HepG2 (cell line): ENCODE results near the gene CADM2. TPM values are rescaled to one million over a fixed set of nuclear protein-coding genes. Genes with fewer than 3 reads are reported as not detected.

ENCODE experiments used
- ATAC-seq: fragments of 200-7000 bp; cut with Tn5 transposase; 3 replicates; pipeline ENCODE4 v1.9.1; 2020; ENCODE audit warnings: mild to moderate bottlenecking, moderate library complexity
- BruUV-seq: library from RNA; stranded (reverse); fragments of 400-500 nt; replicated peaks from 2 replicates; lab custom pipeline; 2021; lab: Mats Ljungman, UMichigan
- CTCF ChIA-PET: fragments of 300-600 bp; formaldehyde crosslinking; extraction: SDS; loops from one replicate; lab custom pipeline; 2021; ENCODE audit warnings: low total read pairs, inconsistent platforms, low intra/inter-chr PET ratio; lab: Yijun Ruan, JAX
- POLR2A ChIA-PET: fragments of 350-600 bp; sonication (Branson Sonifier 250); formaldehyde crosslinking; loops from one replicate; lab custom pipeline; 2020; ENCODE audit warnings: antibody characterized with exemption, inconsistent platforms; lab: Yijun Ruan, JAX
- DNase-seq: peaks from one replicate; pipeline ENCODE4 v3.0.0-alpha.2; 2015; ENCODE audit warnings: low spot score
- FAIRE-seq: peaks from 3 replicates; lab custom pipeline; 2011; peaks lifted over from hg19 to GRCh38; lab: Jason Lieb, UNC
- H2AFZ ChIP-seq: one replicate; pipeline ENCODE4 v1.6.1; 2011; ENCODE audit warnings: low read length, inconsistent platforms
- H3K27ac ChIP-seq: fragments of 300-600 bp; 3 replicates; pipeline ENCODE4 v1.8.0; 2011; ENCODE audit warnings: mixed run types, mild to moderate bottlenecking, mixed read lengths, low read length, inconsistent platforms; ENCODE audit not compliant: insufficient read depth; ENCODE audit errors: extremely low read length
- H3K27me3 ChIP-seq, 2 experiments: fragments of 200-600 bp in 1 of 2; 2 replicates in 1 of 2; 3 replicates in 1 of 2; pipeline versions ENCODE4 v1.6.0 to v1.8.0; 2011; ENCODE audit warnings: low read length in 2 of 2, mild to moderate bottlenecking in 2 of 2, moderate library complexity in 2 of 2, inconsistent platforms in 1 of 2; ENCODE audit not compliant: insufficient read depth in 2 of 2, control insufficient read depth in 1 of 2
- H3K36me3 ChIP-seq, 2 experiments: fragments of 200-600 bp in 1 of 2; replicated peaks in 1 of 2; 2 replicates in 1 of 2; 3 replicates in 1 of 2; pipeline versions ENCODE4 v1.5.1 to v1.8.0; 2011; ENCODE audit warnings: low read length in 2 of 2, inconsistent platforms in 1 of 2; ENCODE audit not compliant: insufficient read depth in 2 of 2, control insufficient read depth in 1 of 2
- H3K4me1 ChIP-seq: 2 replicates; pipeline ENCODE4 v1.5.1; 2012; ENCODE audit warnings: low read length, inconsistent platforms; ENCODE audit not compliant: insufficient read depth
- H3K4me2 ChIP-seq: 2 replicates; pipeline ENCODE4 v1.6.0; 2011; ENCODE audit warnings: low read depth, low read length, inconsistent platforms
- H3K4me3 ChIP-seq, 3 experiments: fragments of 200-600 bp in 1 of 3; sonication (generic), shearing (Covaris generic) in 1 of 3; replicated peaks in 1 of 3; 2 replicates each; pipeline ENCODE4 v1.5.1; 2011 to 2016; ENCODE audit warnings: low read length in 3 of 3, inconsistent platforms in 2 of 3, low read depth in 2 of 3, mild to moderate bottlenecking in 2 of 3, control low read depth in 1 of 3, mixed read lengths in 1 of 3; ENCODE audit not compliant: insufficient read depth in 1 of 3
- H3K79me2 ChIP-seq: one replicate; pipeline ENCODE4 v1.6.1; 2011; ENCODE audit warnings: low read length, inconsistent platforms; ENCODE audit not compliant: insufficient read depth
- H3K9ac ChIP-seq: 2 replicates; pipeline ENCODE4 v1.6.0; 2011; ENCODE audit warnings: mild to moderate bottlenecking, low read depth, low read length, inconsistent platforms; ENCODE audit not compliant: insufficient read depth
- H3K9me3 ChIP-seq: 2 replicates; pipeline ENCODE4 v1.5.1; 2012; ENCODE audit warnings: mild to moderate bottlenecking, low read length
- H4K20me1 ChIP-seq: 2 replicates; pipeline ENCODE4 v1.6.0; 2011; ENCODE audit warnings: inconsistent platforms, mild to moderate bottlenecking, low read length, moderate library complexity; ENCODE audit not compliant: insufficient read depth
- ARNT ChIP-seq: fragments of 450-650 bp; IDR thresholded peaks from 2 replicates; pipeline ENCODE4 v1.6.1; 2017
- CBX2 ChIP-seq, 2 experiments: fragments of 200-600 bp in 1 of 2; sonication (generic); formaldehyde crosslinking in 1 of 2; IDR thresholded peaks; 2 replicates each; pipeline versions ENCODE4 v1.7.0 to v1.8.1; 2018 to 2022; ENCODE audit warnings: low read depth in 2 of 2, low read length in 1 of 2, mild to moderate bottlenecking in 1 of 2, missing genetic modification reagents in 1 of 2
- DNMT3B ChIP-seq: conservative IDR thresholded peaks from 2 replicates; pipeline ENCODE4 v1.6.1; 2016; ENCODE audit warnings: missing biosample characterization, control low read depth
- GMEB1 ChIP-seq: sonication (generic); formaldehyde crosslinking; IDR thresholded peaks from 2 replicates; pipeline ENCODE4 v1.5.1; 2020; ENCODE audit warnings: missing genetic modification reagents, mild to moderate bottlenecking, borderline replicate concordance
- GTF2F1 ChIP-seq: fragments of 150-350 bp; IDR thresholded peaks from 2 replicates; pipeline ENCODE4 v1.6.1; 2014; ENCODE audit warnings: low read length
- NR2C2 ChIP-seq: sonication (generic); formaldehyde crosslinking; IDR thresholded peaks from 2 replicates; pipeline ENCODE4 v1.4.0; 2020; ENCODE audit warnings: missing genetic modification reagents, mild to moderate bottlenecking, moderate library complexity, borderline replicate concordance
- NR2F1 ChIP-seq, 2 experiments: fragments of 450-650 bp in 1 of 2; formaldehyde crosslinking in 1 of 2; IDR thresholded peaks; 2 replicates each; pipeline versions ENCODE4 v1.5.0 to v1.6.1; 2016 to 2020; ENCODE audit warnings: mild to moderate bottlenecking in 1 of 2, missing compliant biosample characterization in 1 of 2, missing genetic modification reagents in 1 of 2, moderate library complexity in 1 of 2
- ZNF207 ChIP-seq: fragments of 450-650 bp; IDR thresholded peaks from 2 replicates; pipeline ENCODE4 v1.6.1; 2016; ENCODE audit warnings: antibody characterized with exemption, borderline replicate concordance
- ZNF616 ChIP-seq: sonication (generic); formaldehyde crosslinking; IDR thresholded peaks from 2 replicates; pipeline ENCODE4 v1.5.0; 2020; ENCODE audit warnings: low read depth, mild to moderate bottlenecking, missing genetic modification reagents
- ZNF639 ChIP-seq: conservative IDR thresholded peaks from 2 replicates; pipeline ENCODE4 v1.6.1; 2018; ENCODE audit warnings: missing genetic modification reagents
- ZSCAN12 ChIP-seq: sonication (generic); formaldehyde crosslinking; IDR thresholded peaks from 2 replicates; pipeline ENCODE4 v1.9.0; 2021; ENCODE audit warnings: mild to moderate bottlenecking, missing genetic modification reagents
- ZSCAN29 ChIP-seq: sonication (generic); formaldehyde crosslinking; conservative IDR thresholded peaks from 2 replicates; pipeline ENCODE4 v1.4.0; 2020; ENCODE audit warnings: mild to moderate bottlenecking, missing genetic modification reagents
- WGBS: methylation state at CpG from one replicate; pipeline ENCODE4 v1.1.6; 2017; ENCODE audit warnings: low lambda C conversion rate; 5-methylcytosine and 5-hydroxymethylcytosine counted together
- in situ Hi-C: cut with HindIII; loops from 2 replicates; pipeline ENCODE4 v1.10.0; 2017; ENCODE audit warnings: low pct_unique_long_range_greater_than_20kb; ENCODE audit not compliant: extremely low pct_ligation_motif_present
- intact Hi-C: fragments of 100-400 bp; cut with micrococcal nuclease; formaldehyde crosslinking; loops from one replicate; pipeline ENCODE4 v1.10.0; 2022; ENCODE audit not compliant: unreplicated experiment
- polyA plus RNA-seq, 8 experiments: library from polyadenylated mRNA; depleted of rRNA in 3 of 8; stranded (reverse) in 7 of 8; unstranded in 1 of 8; fragments of >200 nt; fragmentation: Illumina TruSeq in 4 of 8; extraction: Trizol in 4 of 8; gene quantifications; 2 replicates each; pipeline versions ENCODE4 v1.2.1 to v1.2.3, GENCODE V29; 2011 to 2016; ENCODE audit warnings: low read depth in 4 of 8, missing spikeins in 1 of 8, mixed read lengths in 1 of 8; ENCODE audit not compliant: insufficient read depth in 1 of 8
- total RNA-seq, 5 experiments: library from RNA; depleted of rRNA; stranded (reverse); fragments of >200 nt; fragmentation: Illumina TruSeq; extraction: Trizol; gene quantifications; 2 replicates each; pipeline ENCODE4 v1.2.3, GENCODE V29; 2016; ENCODE audit warnings: low read depth in 1 of 5
- TF ChIP-seq, protein P1 (sequence below): sonication (generic); formaldehyde crosslinking; IDR thresholded peaks from 2 replicates; pipeline ENCODE4 v1.5.0; 2020; ENCODE audit warnings: mild to moderate bottlenecking, missing genetic modification reagents, borderline replicate concordance
- TF ChIP-seq, protein P2 (sequence below): sonication (generic); formaldehyde crosslinking; IDR thresholded peaks from 2 replicates; pipeline ENCODE4 v1.4.0; 2020; ENCODE audit warnings: missing genetic modification reagents
- TF ChIP-seq, protein P3 (sequence below): IDR thresholded peaks from 2 replicates; pipeline ENCODE4 v1.6.1; 2016; ENCODE audit warnings: mild to moderate bottlenecking, missing biosample characterization, missing genetic modification reagents

Gene CADM2
- total and polyA plus RNA-seq, 2 of the 13 experiments (the other 11 are each of a cell fraction or from before 2014, with no cell fraction given): not detected

- FAIRE-seq (no peak), ATAC-seq (no peak), DNase-seq (no peak)
- no peak overlapping the region for H2AFZ ChIP-seq
- no TSS peak for BruUV-seq
- no peaks in the 10 kb centered on the region for H3K9me3 ChIP-seq
- in situ Hi-C loops: no loop called here
- H3K27ac ChIP-seq: no peak overlapping the region
- TF ChIP-seq NR2C2 (CRISPR knock-in tag) (no peak), ZNF639 (no peak), ZNF616 (no peak), NR2F1 (CRISPR knock-in tag; IDR thresholded peaks at IDR 0.05) (no peak), GTF2F1 (no peak), ZNF207 (no peak), ZSCAN29 (CRISPR knock-in tag) (no peak), ZSCAN12 (CRISPR knock-in tag) (no peak), DNMT3B (CRISPR knock-in tag) (no peak), CBX2 (IDR thresholded peaks at IDR 0.05; ENCODE audit: low read depth, low read length) (no peak), CBX2 (CRISPR knock-in tag; IDR thresholded peaks at IDR 0.05; ENCODE audit: low read depth) (no peak), ARNT (no peak), GMEB1 (CRISPR knock-in tag) (no peak)
- TF ChIP-seq, protein P1, sequence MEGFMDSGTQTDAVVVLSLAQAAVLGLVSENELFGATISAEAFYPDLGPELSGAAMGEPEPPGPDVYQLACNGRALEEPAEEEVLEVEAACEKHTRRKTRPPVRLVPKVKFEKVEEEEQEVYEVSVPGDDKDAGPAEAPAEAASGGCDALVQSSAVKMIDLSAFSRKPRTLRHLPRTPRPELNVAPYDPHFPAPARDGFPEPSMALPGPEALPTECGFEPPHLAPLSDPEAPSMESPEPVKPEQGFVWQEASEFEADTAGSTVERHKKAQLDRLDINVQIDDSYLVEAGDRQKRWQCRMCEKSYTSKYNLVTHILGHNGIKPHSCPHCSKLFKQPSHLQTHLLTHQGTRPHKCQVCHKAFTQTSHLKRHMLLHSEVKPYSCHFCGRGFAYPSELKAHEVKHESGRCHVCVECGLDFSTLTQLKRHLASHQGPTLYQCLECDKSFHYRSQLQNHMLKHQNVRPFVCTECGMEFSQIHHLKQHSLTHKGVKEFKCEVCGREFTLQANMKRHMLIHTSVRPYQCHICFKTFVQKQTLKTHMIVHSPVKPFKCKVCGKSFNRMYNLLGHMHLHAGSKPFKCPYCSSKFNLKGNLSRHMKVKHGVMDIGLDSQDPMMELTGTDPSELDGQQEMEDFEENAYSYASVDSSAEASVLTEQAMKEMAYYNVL (CRISPR knock-in tag): no peak
- TF ChIP-seq, protein P2, sequence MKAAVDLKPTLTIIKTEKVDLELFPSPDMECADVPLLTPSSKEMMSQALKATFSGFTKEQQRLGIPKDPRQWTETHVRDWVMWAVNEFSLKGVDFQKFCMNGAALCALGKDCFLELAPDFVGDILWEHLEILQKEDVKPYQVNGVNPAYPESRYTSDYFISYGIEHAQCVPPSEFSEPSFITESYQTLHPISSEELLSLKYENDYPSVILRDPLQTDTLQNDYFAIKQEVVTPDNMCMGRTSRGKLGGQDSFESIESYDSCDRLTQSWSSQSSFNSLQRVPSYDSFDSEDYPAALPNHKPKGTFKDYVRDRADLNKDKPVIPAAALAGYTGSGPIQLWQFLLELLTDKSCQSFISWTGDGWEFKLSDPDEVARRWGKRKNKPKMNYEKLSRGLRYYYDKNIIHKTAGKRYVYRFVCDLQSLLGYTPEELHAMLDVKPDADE (CRISPR knock-in tag): no peak
- TF ChIP-seq, protein P3, sequence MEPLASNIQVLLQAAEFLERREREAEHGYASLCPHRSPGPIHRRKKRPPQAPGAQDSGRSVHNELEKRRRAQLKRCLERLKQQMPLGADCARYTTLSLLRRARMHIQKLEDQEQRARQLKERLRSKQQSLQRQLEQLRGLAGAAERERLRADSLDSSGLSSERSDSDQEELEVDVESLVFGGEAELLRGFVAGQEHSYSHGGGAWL (CRISPR knock-in tag): no peak
- H3K9ac ChIP-seq: no peak overlapping the region
- H3K4me3 ChIP-seq: no peak overlapping the region
- intact Hi-C loops: no loop called here
- WGBS: 2% methylated on average over 3 of the region's 3 CpGs
- POLR2A ChIA-PET: no interaction called here
- no peaks in the 10 kb centered on the region for H3K79me2 ChIP-seq
- H3K36me3 ChIP-seq: no peaks in the 10 kb centered on the region
- no peaks in the 10 kb centered on the region for H4K20me1 ChIP-seq
- no peaks in the 10 kb centered on the region for H3K4me1 ChIP-seq
- no peaks in the 10 kb centered on the region for H3K27me3 ChIP-seq
- CTCF ChIA-PET: no interaction called here
- H3K4me2 ChIP-seq: no peak overlapping the region
Measured at GRCh38 chr3:85737846-85738245, 779.1 kb downstream of the CADM2 start.
